ENCODE data around the gene NUDT8.
"Not testable (repeated sequence)": the region's sequence is repeated elsewhere in the genome, so short reads cannot be mapped to it uniquely, and the experiment has no call there.

Gene NUDT8

GRCh38 chr11:67618901-67619659 lies 10.7 kb downstream of the NUDT8 start:
- H3K27ac Mint-ChIP-seq; ATAC-seq (replicated peaks); H3K27me3 Mint-ChIP-seq; H3K4me3 Mint-ChIP-seq; DNase-seq; H3K9me3 Mint-ChIP-seq: not testable (repeated sequence)
- Mint-ChIP-seq H3K36me3 (peaks cover 9 to 17% of the 10 kb centered on the region in 2 donors), H3K4me1 (peaks cover 24 to 25% of the 10 kb centered on the region in 2 donors)

GRCh38 chr11:67617243-67617953 lies 12.3 kb downstream of the NUDT8 start:
- ATAC-seq (replicated peaks) = no peak
- no peaks in the 10 kb centered on the region for H3K9me3 Mint-ChIP-seq
- peaks cover 21 to 32% of the 10 kb centered on the region in 2 donors for H3K36me3 Mint-ChIP-seq
- H3K27me3 Mint-ChIP-seq = peaks cover 0 to 7% of the 10 kb centered on the region in 2 donors
- DNase-seq = no peak
- H3K27ac Mint-ChIP-seq = peak overlapping the region; percentile 27
- peaks cover 38 to 41% of the 10 kb centered on the region in 2 donors for H3K4me1 Mint-ChIP-seq
- peak overlapping the region in 1 of 2 donors; percentile 19 for H3K4me3 Mint-ChIP-seq

DNA sequence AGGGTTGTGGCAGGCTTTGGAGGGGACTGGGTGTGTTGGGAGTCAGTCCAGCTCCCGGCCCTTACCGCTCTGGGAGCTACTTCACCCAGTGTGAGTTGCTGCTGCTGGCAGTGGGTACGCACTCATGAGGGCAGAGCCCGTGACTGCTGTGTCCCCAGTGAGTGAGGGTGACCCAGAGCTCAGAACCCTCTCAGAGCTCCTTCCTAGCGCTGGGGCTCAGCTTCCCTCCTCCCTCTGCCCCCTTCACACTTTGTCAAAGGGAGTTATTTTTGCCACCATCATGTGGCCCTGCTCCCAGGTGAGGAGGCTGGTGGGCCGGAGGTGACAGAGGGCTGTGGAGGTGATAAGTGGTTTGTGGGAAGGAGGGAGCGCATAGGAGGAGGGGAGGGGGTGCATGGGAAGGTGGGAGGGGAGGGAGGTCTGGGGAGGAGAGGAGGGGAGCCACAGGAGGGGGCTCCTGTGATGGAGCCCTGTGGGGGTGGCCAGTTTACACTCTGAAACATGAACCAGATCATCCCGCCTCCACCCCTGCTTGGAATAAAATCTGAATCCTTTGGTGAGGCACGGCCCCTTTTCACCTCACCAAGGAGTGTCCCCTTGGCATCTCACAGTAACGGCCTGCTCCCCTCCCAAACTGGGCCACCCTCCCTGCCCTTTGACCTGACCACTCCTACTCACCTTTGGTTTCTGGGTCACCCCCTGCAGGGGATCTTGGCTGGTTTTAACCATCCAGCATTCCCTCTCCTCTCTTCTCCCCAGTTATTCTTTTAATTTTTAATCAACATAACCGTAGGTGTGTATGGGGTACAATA lies 13.1 kb downstream of the NUDT8 start:
- H3K4me3 Mint-ChIP-seq = peak overlapping the region in 1 of 2 donors; percentile 19
- no peak for ATAC-seq (replicated peaks)

DNA sequence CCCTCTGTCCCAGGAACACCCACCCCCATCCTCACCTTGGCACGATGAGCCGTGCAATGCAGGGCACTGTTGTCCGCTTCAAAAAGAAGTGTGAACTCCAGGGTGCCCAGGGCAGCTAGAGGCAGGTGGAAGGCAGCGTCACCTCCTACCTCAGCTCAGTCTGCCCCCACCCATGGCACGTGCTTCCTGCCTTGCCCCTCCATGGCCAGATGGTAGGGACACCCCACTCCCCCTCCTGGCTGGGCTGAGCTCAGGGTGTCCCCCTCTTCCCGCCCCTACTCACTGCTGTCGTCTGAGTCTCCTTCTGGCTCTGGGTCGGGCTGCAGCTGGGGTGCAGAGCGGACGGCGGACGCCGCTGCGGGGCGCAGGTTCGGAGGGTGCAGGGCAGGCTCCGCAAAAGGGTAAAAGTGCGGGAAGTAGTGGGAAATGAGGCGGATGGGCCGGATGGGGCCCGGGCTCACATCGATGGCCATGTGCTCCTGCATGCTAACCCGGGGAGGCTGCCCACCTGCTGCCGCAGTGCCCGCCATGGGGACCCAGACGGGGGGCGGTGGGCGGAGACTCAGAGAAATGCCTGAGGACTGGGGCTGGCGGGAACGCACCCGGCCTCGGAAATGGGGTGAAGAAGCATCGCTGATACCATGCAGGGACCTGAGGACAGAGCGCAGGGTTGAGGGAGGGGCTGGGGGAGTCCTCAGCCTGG lies 13.9 kb downstream of the NUDT8 start:
- H3K36me3 Mint-ChIP-seq = peaks cover 31 to 43% of the 10 kb centered on the region in 2 donors
- peak overlapping the region; percentile 62 to 66 for H3K4me3 Mint-ChIP-seq
- ATAC-seq (replicated peaks) (no peak), DNase-seq (no peak)
- no peaks in the 10 kb centered on the region for H3K9me3 Mint-ChIP-seq
- peaks cover 0 to 7% of the 10 kb centered on the region in 2 donors for H3K27me3 Mint-ChIP-seq
- H3K27ac Mint-ChIP-seq = peak overlapping the region; percentile 92
- peaks cover 39 to 49% of the 10 kb centered on the region in 2 donors for H3K4me1 Mint-ChIP-seq

More for the DNA sequence above, 13.1 kb downstream of the NUDT8 start:
- no peaks in the 10 kb centered on the region for H3K9me3 Mint-ChIP-seq
- H3K27me3 Mint-ChIP-seq = peaks cover 0 to 7% of the 10 kb centered on the region in 2 donors
- H3K27ac Mint-ChIP-seq = peak overlapping the region; percentile 76
- no peak for DNase-seq
- H3K4me1 Mint-ChIP-seq = peaks cover 38 to 49% of the 10 kb centered on the region in 2 donors
- H3K36me3 Mint-ChIP-seq = peaks cover 26 to 38% of the 10 kb centered on the region in 2 donors

GRCh38 chr11:67614730-67615714 lies 14.7 kb downstream of the NUDT8 start:
- peak in 1 of 2 donors; percentile 10 for ATAC-seq (replicated peaks)

GRCh38 chr11:67613960-67614715 lies 15.6 kb downstream of the NUDT8 start:
- Mint-ChIP-seq H3K27ac (peak overlapping the region; percentile 100), H3K4me3 (peak overlapping the region; percentile 83 to 85), H3K4me1 (peaks cover 42 to 52% of the 10 kb centered on the region in 2 donors), H3K9me3 (no peaks in the 10 kb centered on the region), H3K36me3 (peaks cover 33 to 46% of the 10 kb centered on the region in 2 donors), H3K27me3 (peaks cover 0 to 7% of the 10 kb centered on the region in 2 donors)
- DNase-seq (peak; percentile 95), ATAC-seq (replicated peaks) (peak; percentile 94 to 96)

More at GRCh38 chr11:67614730-67615714, 14.7 kb downstream of the NUDT8 start:
- peak; percentile 46 for DNase-seq
- H3K4me1 Mint-ChIP-seq = peaks cover 40 to 49% of the 10 kb centered on the region in 2 donors
- peak overlapping the region; percentile 83 to 85 for H3K4me3 Mint-ChIP-seq
- H3K27ac Mint-ChIP-seq = peak overlapping the region; percentile 100
- H3K36me3 Mint-ChIP-seq = peaks cover 35 to 46% of the 10 kb centered on the region in 2 donors
- H3K9me3 Mint-ChIP-seq = no peaks in the 10 kb centered on the region
- peaks cover 0 to 7% of the 10 kb centered on the region in 2 donors for H3K27me3 Mint-ChIP-seq

DNA sequence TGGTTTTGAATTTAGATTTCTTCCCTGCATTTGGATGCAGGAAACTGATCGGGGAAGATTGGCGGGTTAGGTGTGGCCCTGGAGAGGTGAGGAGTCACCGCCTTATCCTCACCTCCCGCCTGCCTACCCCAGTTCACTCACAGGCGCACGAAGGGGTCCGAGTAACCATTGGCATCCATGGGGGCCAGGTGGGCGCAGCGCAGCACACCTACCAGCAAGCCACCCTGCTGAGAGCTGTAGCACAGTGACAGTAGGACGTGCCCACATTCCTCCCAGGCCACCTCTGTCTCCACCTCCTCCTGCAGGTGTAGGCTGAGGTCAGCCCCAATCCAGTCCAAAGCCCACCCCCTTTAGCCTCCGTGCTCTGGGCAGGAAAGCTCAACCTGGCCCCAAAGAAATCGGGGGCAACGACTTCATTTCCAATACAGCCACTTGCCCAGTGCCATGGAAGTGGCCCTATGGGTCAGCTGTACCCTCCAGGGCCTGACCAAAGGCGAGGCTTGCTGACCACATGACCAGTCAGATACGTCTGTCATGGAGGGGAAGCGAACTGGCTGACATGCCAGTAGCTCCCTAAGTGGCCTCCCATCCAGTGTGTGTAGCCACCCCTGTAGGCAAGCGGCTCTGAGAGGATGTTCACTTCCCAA lies 16.3 kb downstream of the NUDT8 start:
- Mint-ChIP-seq H3K36me3 (peaks cover 39 to 53% of the 10 kb centered on the region in 2 donors), H3K27me3 (peaks cover 0 to 7% of the 10 kb centered on the region in 2 donors), H3K27ac (peak overlapping the region; percentile 100), H3K4me1 (peaks cover 46 to 59% of the 10 kb centered on the region in 2 donors), H3K4me3 (peak overlapping the region; percentile 83 to 85), H3K9me3 (no peaks in the 10 kb centered on the region)
- no peak for ATAC-seq (replicated peaks)
- DNase-seq = no peak

DNA sequence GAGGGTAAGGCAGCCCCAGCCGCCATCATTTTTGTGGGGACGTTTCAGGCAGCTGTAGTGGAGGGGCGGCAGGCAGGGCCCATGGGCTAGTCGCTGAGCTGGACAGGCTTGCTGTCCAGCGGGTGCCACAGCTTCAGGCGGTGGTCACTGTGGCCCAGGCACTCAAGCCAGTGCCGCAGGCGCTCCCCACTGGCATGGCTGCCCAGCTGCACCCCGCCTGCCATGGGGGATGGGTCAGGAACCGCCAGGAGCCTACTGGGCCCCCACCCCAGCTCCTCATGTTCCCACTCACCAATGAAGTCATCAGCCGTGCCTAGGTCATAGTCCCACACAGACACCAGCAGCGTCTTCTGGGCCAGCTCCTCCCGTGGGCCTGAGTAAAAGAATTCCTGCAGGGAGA lies 17.0 kb downstream of the NUDT8 start:
- Mint-ChIP-seq H3K27ac (peak overlapping the region; percentile 100), H3K27me3 (peaks cover 0 to 3% of the 10 kb centered on the region in 2 donors), H3K36me3 (peaks cover 41 to 53% of the 10 kb centered on the region in 2 donors), H3K4me1 (peaks cover 49 to 66% of the 10 kb centered on the region in 2 donors), H3K9me3 (no peaks in the 10 kb centered on the region), H3K4me3 (no peak overlapping the region)
- no peak for DNase-seq
- no peak for ATAC-seq (replicated peaks)

DNA sequence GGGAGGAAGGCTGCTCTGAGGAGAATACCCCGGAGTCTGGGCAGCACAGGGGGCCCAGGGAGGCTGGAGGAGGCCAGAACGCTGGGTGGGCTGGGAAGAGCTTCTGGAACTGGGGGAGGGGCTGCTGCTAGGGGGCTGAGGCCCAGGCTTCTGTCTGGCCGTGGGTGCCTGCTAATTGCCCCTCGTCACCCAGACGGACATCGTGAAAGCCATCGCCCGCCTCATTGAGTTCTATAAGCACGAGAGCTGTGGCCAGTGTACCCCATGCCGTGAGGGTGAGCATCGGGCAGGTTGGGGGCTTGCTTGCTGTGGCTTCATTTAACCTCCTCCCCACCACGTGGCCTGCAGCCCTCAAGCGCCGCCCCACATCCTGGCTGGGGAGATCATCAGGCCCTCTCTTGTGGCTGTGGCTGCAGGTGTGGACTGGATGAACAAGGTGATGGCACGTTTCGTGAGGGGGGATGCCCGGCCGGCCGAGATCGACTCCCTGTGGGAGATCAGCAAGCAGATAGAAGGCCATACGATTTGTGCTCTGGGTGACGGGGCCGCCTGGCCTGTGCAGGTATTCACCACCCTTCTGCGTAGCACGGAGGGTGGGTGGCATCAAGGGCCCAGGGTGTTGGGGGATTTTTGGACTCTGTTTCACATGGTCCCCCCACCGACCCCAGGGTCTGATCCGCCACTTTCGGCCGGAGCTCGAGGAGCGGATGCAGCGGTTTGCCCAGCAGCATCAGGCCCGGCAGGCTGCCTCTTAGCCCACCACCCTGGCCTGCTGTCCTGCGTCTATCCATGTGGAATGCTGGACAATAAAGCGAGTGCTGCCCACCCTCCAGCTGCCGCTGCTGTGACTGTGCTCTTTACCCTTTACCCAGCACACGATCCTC lies 17.8 kb downstream of the NUDT8 start:
- Mint-ChIP-seq H3K9me3 (no peaks in the 10 kb centered on the region), H3K27ac (peak overlapping the region; percentile 48), H3K36me3 (peaks cover 43 to 50% of the 10 kb centered on the region in 2 donors), H3K4me3 (no peak overlapping the region), H3K27me3 (no peaks in the 10 kb centered on the region), H3K4me1 (peaks cover 49 to 73% of the 10 kb centered on the region in 2 donors)
- ATAC-seq (replicated peaks) = no peak
- no peak for DNase-seq

DNA sequence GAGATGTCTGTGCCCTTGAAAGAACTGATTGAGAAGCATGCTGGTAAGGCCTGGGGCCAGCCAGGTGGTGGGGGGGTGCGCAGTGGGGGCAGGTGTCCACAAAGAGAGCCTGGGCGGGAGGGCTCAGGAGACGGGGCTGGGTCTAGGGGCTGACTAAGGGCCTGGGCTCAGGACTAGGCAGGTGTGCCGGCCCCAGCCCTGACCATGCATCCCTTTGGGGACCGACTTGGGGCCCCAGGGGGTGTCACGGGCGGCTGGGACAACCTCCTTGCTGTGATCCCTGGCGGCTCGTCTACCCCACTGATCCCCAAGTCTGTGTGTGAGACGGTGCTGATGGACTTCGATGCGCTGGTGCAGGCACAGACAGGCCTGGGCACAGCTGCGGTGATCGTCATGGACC lies 18.6 kb downstream of the NUDT8 start:
- Mint-ChIP-seq H3K9me3 (no peaks in the 10 kb centered on the region), H3K27ac (no peak overlapping the region), H3K4me1 (peaks cover 44 to 69% of the 10 kb centered on the region in 2 donors), H3K36me3 (peaks cover 43 to 49% of the 10 kb centered on the region in 2 donors), H3K4me3 (no peak overlapping the region), H3K27me3 (no peaks in the 10 kb centered on the region)
- DNase-seq = no peak
- ATAC-seq (replicated peaks) = no peak

DNA sequence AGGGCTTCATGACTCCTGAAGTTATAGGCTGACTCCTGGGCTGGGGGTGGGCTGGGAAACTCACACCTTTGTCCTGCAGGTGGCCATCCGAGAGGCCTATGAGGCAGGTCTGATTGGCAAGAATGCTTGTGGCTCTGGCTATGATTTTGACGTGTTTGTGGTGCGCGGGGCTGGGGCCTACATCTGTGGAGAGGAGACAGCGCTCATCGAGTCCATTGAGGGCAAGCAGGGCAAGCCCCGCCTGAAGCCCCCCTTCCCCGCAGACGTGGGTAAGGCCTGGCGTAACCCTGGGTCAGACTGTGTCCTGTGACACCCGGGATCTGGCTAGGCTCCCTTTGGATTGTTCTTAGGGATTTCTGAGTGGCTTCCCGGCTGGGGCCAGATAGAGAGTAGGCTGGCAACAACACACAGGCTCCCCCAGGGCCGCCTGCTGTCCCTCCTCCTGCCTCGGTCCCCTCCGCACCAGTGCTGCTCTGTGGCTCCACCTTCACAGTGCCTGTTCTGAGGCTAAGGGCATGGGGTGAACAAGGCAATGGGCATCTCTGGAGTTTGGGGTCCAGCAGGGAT lies 19.4 kb downstream of the NUDT8 start:
- Mint-ChIP-seq H3K36me3 (peaks cover 43 to 49% of the 10 kb centered on the region in 2 donors), H3K9me3 (no peaks in the 10 kb centered on the region), H3K4me3 (no peak overlapping the region), H3K27ac (no peak overlapping the region), H3K27me3 (peaks cover 0 to 5% of the 10 kb centered on the region in 2 donors), H3K4me1 (peaks cover 42 to 68% of the 10 kb centered on the region in 2 donors)
- ATAC-seq (replicated peaks) (no peak), DNase-seq (no peak)

Data from stimulated activated naive B cell treated with anti-CD40 and anti-IgM and Interleukin-4, amounts not matched to agents 10 μg/mL and 1 μg/mL and 100 μg/mL, for 72 hours (primary cell).